K562 (cell line): ENCODE measurements around the gene OPCML. TPM values are rescaled to one million over a fixed set of nuclear protein-coding genes. Genes with fewer than 3 reads are reported as not detected.

ENCODE experiments used
- ATAC-seq: fragments of 200-7000 bp; cut with Tn5 transposase; 3 replicates; pipeline ENCODE4 v1.9.1; 2020; ENCODE audit warnings: moderate library complexity
- BruUV-seq: library from RNA; stranded (reverse); fragments of 400-500 nt; replicated peaks from 2 replicates; lab custom pipeline; 2021; lab: Mats Ljungman, UMichigan
- CTCF ChIA-PET: fragments of 300-600 bp; formaldehyde crosslinking; extraction: SDS; loops from one replicate; lab custom pipeline; 2021; ENCODE audit warnings: low intra/inter-chr PET ratio; lab: Yijun Ruan, JAX
- POLR2A ChIA-PET: fragments of 300-600, 350-650 bp; sonication (Branson Sonifier 250); formaldehyde crosslinking; extraction: SDS; loops from one replicate; lab custom pipeline; 2021; ENCODE audit warnings: antibody characterized with exemption, inconsistent platforms; lab: Yijun Ruan, JAX
- DNase-seq, 4 experiments: peaks; one replicate each; pipeline versions ENCODE4 v3.0.0 to v3.0.0-alpha.2; 2011 to 2018; ENCODE audit warnings: low spot score in 3 of 4, mixed read lengths in 3 of 4; ENCODE audit errors: extremely low read depth in 1 of 4
- FAIRE-seq: peaks from 2 replicates; lab custom pipeline; 2011; peaks lifted over from hg19 to GRCh38; lab: Jason Lieb, UNC
- H2AFZ ChIP-seq: 2 replicates; pipeline ENCODE4 v1.6.0; 2011; ENCODE audit warnings: low read depth, low read length, control low read depth, inconsistent platforms
- H3K27ac ChIP-seq: fragments of 200-600 bp; 3 replicates; pipeline ENCODE4 v1.8.0; 2011; ENCODE audit warnings: low read depth, mild to moderate bottlenecking, control low read depth, inconsistent platforms, low read length, moderate library complexity, mixed read lengths; ENCODE audit errors: extremely low read depth
- H3K27me3 ChIP-seq, 2 experiments: fragments of 300-600 bp in 1 of 2; 2 replicates in 1 of 2; 3 replicates in 1 of 2; pipeline versions ENCODE4 v1.6.0 to v1.8.0; 2011; ENCODE audit warnings: inconsistent platforms in 2 of 2, low read length in 2 of 2, mild to moderate bottlenecking in 1 of 2, mixed read lengths in 1 of 2, moderate library complexity in 1 of 2; ENCODE audit not compliant: control insufficient read depth in 2 of 2, insufficient read depth in 2 of 2
- H3K36me3 ChIP-seq: fragments of 300-600 bp; 3 replicates; pipeline ENCODE4 v1.8.0; 2011; ENCODE audit warnings: mild to moderate bottlenecking, low read length, inconsistent platforms; ENCODE audit not compliant: control insufficient read depth, insufficient read depth
- H3K4me1 ChIP-seq, 2 experiments: fragments of 200-600 bp in 1 of 2; replicated peaks in 1 of 2; 2 replicates in 1 of 2; 3 replicates in 1 of 2; pipeline versions ENCODE4 v1.5.1 to v1.8.0; 2011; ENCODE audit warnings: inconsistent platforms in 2 of 2, low read length in 2 of 2, mild to moderate bottlenecking in 1 of 2, mixed read lengths in 1 of 2, moderate library complexity in 1 of 2; ENCODE audit not compliant: control insufficient read depth in 2 of 2, insufficient read depth in 2 of 2
- H3K4me2 ChIP-seq: 2 replicates; pipeline ENCODE4 v1.6.1; 2011; ENCODE audit warnings: low read length, control low read depth, inconsistent platforms, mixed read lengths; ENCODE audit not compliant: insufficient read depth
- H3K4me3 ChIP-seq: fragments of 200-600 bp; sonication (generic), shearing (Covaris generic); 2 replicates; pipeline ENCODE4 v1.5.1; 2016; ENCODE audit warnings: control low read depth, inconsistent platforms
- H3K79me2 ChIP-seq: fragments of 200-600 bp; 3 replicates; pipeline ENCODE4 v1.8.0; 2011; ENCODE audit warnings: low read length, inconsistent platforms; ENCODE audit not compliant: control insufficient read depth, insufficient read depth
- H3K9ac ChIP-seq, 2 experiments: 2 replicates each; pipeline versions ENCODE4 v1.6.0 to v1.6.1; 2011; ENCODE audit warnings: low read depth in 2 of 2, low read length in 2 of 2, control low read depth in 1 of 2, inconsistent platforms in 1 of 2, mild to moderate bottlenecking in 1 of 2, mixed read lengths in 1 of 2; ENCODE audit not compliant: insufficient read depth in 1 of 2
- H3K9me1 ChIP-seq: one replicate; pipeline ENCODE4 v1.6.0; 2011; ENCODE audit warnings: inconsistent platforms, mild to moderate bottlenecking, low read length, moderate library complexity; ENCODE audit not compliant: control insufficient read depth, insufficient read depth
- H3K9me3 ChIP-seq: replicated peaks from 2 replicates; pipeline ENCODE4 v1.5.1; 2011; ENCODE audit warnings: low read depth, low read length, inconsistent platforms; ENCODE audit not compliant: control insufficient read depth, insufficient read depth
- H4K20me1 ChIP-seq: replicated peaks from 2 replicates; pipeline ENCODE4 v1.6.1; 2011; ENCODE audit warnings: low read length, inconsistent platforms, mixed read lengths; ENCODE audit not compliant: control insufficient read depth, insufficient read depth
- CAMTA2 ChIP-seq: fragments of 250-450 bp; sonication (Bioruptor Pico); conservative IDR thresholded peaks from 2 replicates; pipeline ENCODE4 v1.5.1; 2022
- DMBX1 ChIP-seq: fragments of 250-450 bp; sonication (Bioruptor Pico); IDR thresholded peaks from 2 replicates; pipeline ENCODE4 v1.8.0; 2022; ENCODE audit warnings: inconsistent platforms, mild to moderate bottlenecking, moderate library complexity, borderline replicate concordance
- ETS1 ChIP-seq: conservative IDR thresholded peaks from 2 replicates; pipeline ENCODE4 v1.6.1; 2011; ENCODE audit warnings: low read depth, mild to moderate bottlenecking, low read length; ENCODE audit not compliant: control insufficient read depth
- GMEB1 ChIP-seq: fragments of 250-450 bp; sonication (Bioruptor Pico); IDR thresholded peaks from 2 replicates; pipeline ENCODE4 v1.4.0; 2020; ENCODE audit warnings: mild to moderate bottlenecking
- MED1 ChIP-seq: sonication (generic); formaldehyde crosslinking; IDR thresholded peaks from 2 replicates; pipeline ENCODE4 v1.8.1; 2023; ENCODE audit warnings: missing genetic modification reagents, borderline replicate concordance
- MLX ChIP-seq, 2 experiments: fragments of 450-650 bp in 1 of 2; sonication (generic) in 1 of 2; formaldehyde crosslinking; conservative IDR thresholded peaks; 2 replicates each; pipeline versions ENCODE4 v1.4.0 to v1.8.1; 2020 to 2022; ENCODE audit warnings: mild to moderate bottlenecking in 1 of 2, missing genetic modification reagents in 1 of 2
- NCOA6 ChIP-seq: fragments of 450-650 bp; IDR thresholded peaks from 2 replicates; pipeline ENCODE4 v1.6.1; 2017; ENCODE audit warnings: mild to moderate bottlenecking
- POLR3A ChIP-seq: IDR thresholded peaks from 2 replicates; pipeline ENCODE4 v1.6.1; 2011; ENCODE audit warnings: borderline replicate concordance, mild to moderate bottlenecking, moderate library complexity; ENCODE audit not compliant: insufficient read length, insufficient read depth; ENCODE audit errors: extremely low read depth
- RAD21 ChIP-seq, 2 experiments: fragments of 250-450 bp in 1 of 2; fragments of 450-650 bp in 1 of 2; sonication (Bioruptor Pico) in 1 of 2; formaldehyde crosslinking in 1 of 2; IDR thresholded peaks in 1 of 2; conservative IDR thresholded peaks in 1 of 2; 2 replicates each; pipeline versions ENCODE4 v1.4.0 to v1.8.0; 2020 to 2022; ENCODE audit warnings: mild to moderate bottlenecking in 2 of 2, moderate library complexity in 1 of 2
- RUNX1 ChIP-seq: sonication (generic); IDR thresholded peaks from 2 replicates; pipeline ENCODE4 v1.6.1; 2016; ENCODE audit warnings: antibody characterized with exemption, low read depth
- THAP12 ChIP-seq: fragments of 250-450 bp; sonication (Bioruptor Pico); IDR thresholded peaks from 2 replicates; pipeline ENCODE4 v1.9.0; 2021; ENCODE audit warnings: mild to moderate bottlenecking, inconsistent platforms
- ZNF23 ChIP-seq: fragments of 250-450 bp; sonication (Bioruptor Pico); IDR thresholded peaks from 2 replicates; pipeline ENCODE4 v1.4.0; 2020; ENCODE audit warnings: mild to moderate bottlenecking
- ZNF398 ChIP-seq: fragments of 250-450 bp; sonication (Bioruptor Pico); IDR thresholded peaks from 2 replicates; pipeline ENCODE4 v1.8.0; 2021; ENCODE audit warnings: moderate library complexity, mild to moderate bottlenecking, inconsistent platforms
- ZSCAN29 ChIP-seq: fragments of 450-650 bp; IDR thresholded peaks from 2 replicates; pipeline ENCODE4 v1.6.1; 2017
- WGBS: fragments of 100-300 bp; shearing (Covaris generic); methylation state at CpG from one replicate; pipeline ENCODE4 v1.1.6; 2016; ENCODE audit warnings: low coverage, mixed read lengths; ENCODE audit not compliant: insufficient coverage; ENCODE audit errors: missing lambda C conversion rate; 5-methylcytosine and 5-hydroxymethylcytosine counted together
- in situ Hi-C: fragments of 300-500 bp; cut with MboI; formaldehyde crosslinking; loops from 4 replicates; pipeline ENCODE4 v1.15.0; 2018; ENCODE audit warnings: inconsistent platforms, mixed read lengths
- intact Hi-C: fragments of 100-400 bp; cut with micrococcal nuclease; formaldehyde crosslinking; loops from 2 replicates; pipeline ENCODE4 v1.14.2; 2022
- polyA plus RNA-seq, 8 experiments: library from polyadenylated mRNA; depleted of rRNA in 4 of 8; stranded (reverse) in 5 of 8; unstranded in 3 of 8; fragments of >200 nt; fragmentation: Nextera tagmentation in 2 of 8; fragmentation: Illumina TruSeq in 1 of 8; extraction: Ambion mirVana in 2 of 8; extraction: Trizol in 1 of 8; gene quantifications; 2 replicates each; pipeline versions ENCODE4 v1.2.1 to v1.2.3, GENCODE V29; 2011 to 2014; ENCODE audit warnings: inconsistent platforms in 1 of 8, missing spikeins in 1 of 8
- total RNA-seq, 7 experiments: library from RNA; depleted of rRNA in 6 of 7; stranded (reverse); fragments of >200 nt in 6 of 7; fragmentation: Illumina TruSeq in 2 of 7; extraction: Trizol in 2 of 7; gene quantifications; 2 replicates each; pipeline versions ENCODE4 v1.2.1 to v1.2.3, GENCODE V29; 2011 to 2021; ENCODE audit warnings: low replicate concordance in 1 of 7

Gene OPCML
- total and polyA plus RNA-seq, 9 of the 15 experiments (the other 6 are each of a cell fraction or from before 2014, with no cell fraction given) = not detected

- TF ChIP-seq RAD21 (CRISPR knock-in tag; conservative IDR thresholded peaks at IDR 0.05 in 1 of 2, IDR thresholded peaks at IDR 0.05 in 1 of 2) (no peak), CAMTA2 (CRISPR knock-in tag) (no peak), ZSCAN29 (no peak), POLR3A (no peak), GMEB1 (CRISPR knock-in tag) (no peak), ZNF398 (CRISPR knock-in tag) (no peak), MED1 (CRISPR knock-in tag) (no peak)
Measured at GRCh38 chr11:132804258-132804657, 728.0 kb downstream of the OPCML start (continued).

- in situ Hi-C loops (no loop called here), intact Hi-C loops (no loop called here)
- Histone ChIP-seq H3K27ac (no peak overlapping the region), H4K20me1 (no peaks in the 10 kb centered on the region), H3K9me3 (no peaks in the 10 kb centered on the region), H2AFZ (no peak overlapping the region), H3K4me3 (no peak overlapping the region), H3K4me1 (no peaks in the 10 kb centered on the region), H3K36me3 (no peaks in the 10 kb centered on the region), H3K27me3 (no peaks in the 10 kb centered on the region), H3K79me2 (no peaks in the 10 kb centered on the region), H3K9me1 (no peaks in the 10 kb centered on the region), H3K4me2 (no peak overlapping the region), H3K9ac (no peak overlapping the region)
- DNase-seq (no peak), FAIRE-seq (no peak), ATAC-seq (no peak)
- BruUV-seq = no TSS peak
- ChIA-PET POLR2A (no interaction called here), CTCF (no interaction called here)
- WGBS = 0% methylated on average over 2 of the region's 2 CpGs
- TF ChIP-seq NCOA6 (no peak), RUNX1 (no peak), ZNF23 (no peak), THAP12 (CRISPR knock-in tag) (no peak), ETS1 (no peak), MLX (CRISPR knock-in tag; conservative IDR thresholded peaks at IDR 0.05) (no peak), DMBX1 (no peak)
Measured at GRCh38 chr11:132803436-132803835, 728.9 kb downstream of the OPCML start.
